Activated naive CD4-positive, alpha-beta T cell (primary cell): ENCODE results near the gene KLHL41.
A peak's percentile ranks its signal among the peaks of the same experiment; 100 is the strongest.

Experiments
- DNase-seq, 4 experiments: peaks; one replicate each; lab custom pipeline; 2025; lab: John Stamatoyannopoulos, UW

The KLHL41 gene

DNA sequence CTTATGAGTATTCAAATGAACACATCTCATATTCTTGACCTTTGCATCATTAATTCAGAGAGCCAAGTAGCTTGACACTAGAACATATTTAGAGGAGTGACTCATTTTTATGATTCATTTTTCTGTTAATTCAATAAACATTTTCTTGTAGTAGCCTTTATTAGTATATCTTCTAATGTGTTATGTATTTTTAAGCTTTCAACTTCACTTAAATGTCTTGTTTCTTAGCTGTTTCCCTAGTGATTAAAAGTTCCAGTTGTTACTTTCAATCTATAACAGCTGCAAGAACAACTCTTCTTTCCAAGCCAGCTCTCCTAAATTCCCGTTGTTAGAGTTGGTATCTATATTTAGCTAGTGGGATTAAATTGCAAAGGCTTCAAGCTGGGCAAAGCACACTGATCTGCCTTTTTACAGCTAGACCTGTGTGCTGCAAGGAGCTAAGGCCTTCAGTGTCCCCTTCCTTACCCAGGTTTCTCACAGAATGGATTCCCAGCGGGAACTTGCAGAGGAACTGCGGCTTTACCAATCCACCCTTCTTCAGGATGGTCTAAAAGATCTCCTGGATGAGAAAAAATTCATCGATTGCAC lies at the start of gene KLHL41:
Gene KLHL41 (plus strand): TSS at position 405 of the 588 bp plus-strand sequence. CDS start 77 bp downstream, at position 482.
- DNase-seq: no peak

DNA sequence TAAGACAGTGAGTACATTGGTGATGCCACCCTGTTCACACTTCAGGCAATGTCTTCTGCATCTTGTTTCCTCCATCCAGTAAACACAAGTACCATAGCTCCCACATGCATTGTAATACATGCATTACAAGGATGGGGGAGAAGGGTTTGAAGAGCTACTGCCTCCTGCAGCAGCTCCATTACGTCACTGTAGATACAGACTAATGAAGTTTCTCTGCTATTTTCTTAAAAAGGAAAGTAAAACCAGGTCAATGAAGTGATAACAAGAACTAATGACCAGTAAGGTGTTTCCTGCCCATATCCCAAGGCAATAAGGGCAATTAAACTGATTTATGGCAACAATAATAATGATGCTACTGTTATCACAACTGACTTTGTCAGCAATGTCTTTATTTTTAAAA lies 48.4 kb upstream of the KLHL41 start:
- DNase-seq: no peak

DNA sequence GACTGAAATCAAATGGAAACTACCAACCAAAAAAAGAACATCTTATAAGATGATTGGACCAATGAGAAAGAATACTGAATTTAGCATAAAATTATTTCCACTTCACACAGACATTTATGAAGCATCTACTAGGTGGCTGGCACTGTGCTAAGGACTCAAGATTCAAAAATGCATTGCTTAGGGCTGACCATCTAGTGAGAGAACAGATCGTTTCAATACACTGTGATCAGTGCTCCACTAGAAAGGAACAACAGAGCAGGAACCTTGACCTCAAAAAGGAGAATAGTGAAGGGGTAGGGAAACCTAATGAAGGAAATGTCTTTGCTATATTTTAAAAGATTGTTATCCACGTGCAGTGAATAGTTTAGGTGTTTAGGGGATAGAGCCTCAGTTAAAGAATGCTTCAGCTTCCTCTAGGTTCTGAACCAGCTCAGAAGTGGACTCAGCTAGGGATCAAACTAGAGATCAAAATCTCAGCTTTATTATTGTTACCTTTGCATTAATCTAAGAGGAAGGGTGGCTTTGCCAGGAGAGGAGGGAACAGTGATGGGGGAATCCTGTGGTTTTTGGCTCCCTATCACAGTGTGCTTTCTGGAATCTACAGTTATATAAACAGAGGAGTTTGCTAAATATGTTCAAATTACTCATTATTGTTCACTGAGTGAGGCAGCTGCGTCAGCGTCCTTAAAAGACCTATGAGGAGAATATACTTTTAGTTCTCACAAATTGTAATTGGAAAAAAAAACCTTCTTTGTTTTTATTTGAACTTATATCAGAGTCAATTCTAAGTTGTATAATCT lies 46.4 kb upstream of the KLHL41 start:
- DNase-seq: no peak

DNA sequence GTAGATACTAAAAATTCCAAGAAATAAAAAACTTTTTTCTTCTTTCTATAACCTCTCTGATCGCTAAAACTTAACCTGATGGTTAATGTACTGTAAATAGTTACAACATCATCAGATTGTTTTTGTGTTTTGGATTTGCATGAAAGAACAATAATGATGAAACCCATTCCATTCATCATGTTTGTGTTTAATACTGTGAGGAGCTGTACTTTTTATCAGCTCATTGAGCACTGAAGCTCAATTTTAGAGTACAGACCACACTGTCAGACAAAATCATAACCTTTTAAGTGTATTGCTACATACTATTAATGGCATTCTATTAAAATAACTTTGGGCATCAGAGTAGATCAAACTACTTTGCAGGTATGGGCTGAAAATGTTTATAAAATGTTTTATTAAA lies 45.0 kb upstream of the KLHL41 start:
- DNase-seq: no peak

DNA sequence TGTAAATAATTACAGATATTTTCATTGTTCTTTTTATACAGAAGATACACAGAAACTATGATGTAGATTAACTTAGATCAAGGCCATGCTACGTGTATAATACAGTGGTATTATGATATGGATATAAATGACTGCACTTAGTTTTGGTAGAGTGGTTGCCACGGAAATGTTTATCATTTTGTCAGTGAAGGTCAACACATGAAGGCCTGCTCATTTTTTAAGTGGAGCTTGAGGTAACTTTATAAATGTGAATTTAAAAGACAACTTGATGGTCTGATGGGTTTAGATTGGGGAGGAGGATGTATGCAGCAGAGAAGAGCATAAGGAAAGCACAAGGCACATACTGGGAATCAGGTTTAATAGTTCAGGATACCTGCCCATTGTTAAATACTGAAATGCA lies 44.6 kb upstream of the KLHL41 start:
- DNase-seq: no peak

DNA sequence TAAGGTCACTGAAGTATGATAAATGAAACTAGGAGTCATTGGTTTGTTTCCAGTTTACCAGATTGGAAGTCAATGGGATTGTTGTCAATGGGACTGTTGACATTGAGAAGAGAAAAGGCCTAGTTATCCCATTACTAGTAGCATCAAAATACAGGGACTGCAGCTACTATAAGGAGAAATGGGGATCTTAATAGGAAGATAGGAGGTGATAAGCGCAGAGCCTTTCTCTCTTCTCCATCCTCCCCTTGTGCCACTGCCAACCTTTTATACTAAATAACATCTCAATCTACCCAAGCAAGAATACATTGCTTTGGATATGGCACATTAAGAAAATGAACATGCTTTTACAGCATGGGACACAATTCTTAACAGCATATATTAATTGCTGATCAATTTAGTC lies 40.7 kb upstream of the KLHL41 start:
- DNase-seq: no peak

DNA sequence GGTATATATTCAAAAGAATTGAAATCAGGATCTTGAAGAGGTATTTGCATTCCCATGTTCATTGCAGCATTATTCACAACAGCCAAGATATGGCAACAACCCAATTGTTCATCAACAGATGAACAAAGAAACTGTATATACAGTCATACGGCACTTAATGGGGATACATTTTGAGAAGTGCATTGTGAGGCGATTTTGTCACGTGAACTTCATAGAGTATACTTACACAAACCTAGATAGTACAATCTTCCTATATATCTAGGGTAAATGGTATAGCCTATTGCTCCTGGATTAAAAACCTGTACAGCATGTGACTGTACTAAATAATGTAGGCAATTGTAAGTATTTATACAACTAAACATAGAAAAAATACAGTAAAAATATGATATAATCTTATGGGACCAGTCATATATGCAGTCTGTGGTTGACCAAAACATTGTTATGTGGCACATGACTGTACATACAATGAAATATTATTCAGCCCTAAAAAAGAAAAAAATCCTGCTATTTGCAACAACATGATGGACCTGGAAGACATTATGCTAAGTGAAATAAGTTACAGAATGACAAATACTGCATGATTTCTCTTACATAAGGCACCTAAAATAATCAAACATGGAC lies 39.4 kb upstream of the KLHL41 start:
- DNase-seq: no peak

DNA sequence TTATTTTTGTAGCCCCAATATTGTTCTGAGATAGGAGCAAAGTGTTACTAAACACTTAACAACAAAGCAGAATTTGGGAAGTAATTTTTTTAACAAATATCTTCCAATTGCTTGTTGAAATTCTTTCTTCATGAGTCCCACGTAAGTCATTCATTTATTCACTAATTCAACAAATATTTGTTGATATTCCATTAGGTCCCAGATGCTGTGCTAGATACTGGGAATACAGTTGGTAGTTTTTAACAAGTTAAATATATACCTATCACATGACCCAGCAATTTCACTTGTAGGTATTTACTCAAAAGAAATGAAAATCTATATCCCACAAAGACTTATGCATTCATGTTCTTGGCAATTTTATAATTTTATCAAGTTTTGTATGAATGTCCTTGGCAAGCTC lies 37.3 kb upstream of the KLHL41 start:
- DNase-seq: no peak

DNA sequence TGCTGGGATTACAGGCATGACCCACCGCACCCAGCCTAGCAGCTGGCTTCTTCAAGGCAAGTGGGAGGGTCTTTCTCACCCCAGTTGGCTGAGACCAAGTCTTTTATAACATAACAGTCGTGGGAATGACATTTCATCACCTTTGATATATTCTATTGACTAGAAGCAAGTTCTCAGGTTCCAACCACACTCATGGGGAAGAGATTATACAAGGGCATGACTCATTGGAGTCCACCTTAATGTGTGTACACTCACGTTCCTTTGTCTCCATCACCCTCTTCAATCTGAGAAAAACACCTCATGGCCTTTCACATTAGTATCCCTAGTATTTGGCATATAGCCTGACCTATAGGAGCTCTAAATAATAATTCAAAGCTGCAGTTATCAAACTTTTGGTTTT lies 33.0 kb upstream of the KLHL41 start:
- no peak for DNase-seq

DNA sequence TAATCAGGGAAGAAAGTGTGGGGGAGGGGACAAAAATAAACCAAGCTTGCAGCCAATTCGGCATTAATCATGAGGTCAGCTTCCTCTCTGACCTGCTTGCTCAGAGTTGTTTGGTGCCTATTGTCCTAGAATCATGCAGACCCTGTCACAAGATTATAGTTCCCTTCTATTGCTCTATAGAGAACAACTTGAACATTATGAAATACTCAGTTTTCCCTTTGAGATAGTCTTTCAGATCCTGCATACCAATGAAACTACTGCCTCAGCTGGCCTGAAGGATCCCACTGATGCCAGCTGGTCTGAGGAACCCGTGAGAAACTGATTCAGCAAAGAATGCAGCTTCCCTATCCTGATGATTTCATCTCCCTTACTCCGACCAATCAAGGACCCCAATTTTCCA lies 31.2 kb upstream of the KLHL41 start:
- DNase-seq: no peak

DNA sequence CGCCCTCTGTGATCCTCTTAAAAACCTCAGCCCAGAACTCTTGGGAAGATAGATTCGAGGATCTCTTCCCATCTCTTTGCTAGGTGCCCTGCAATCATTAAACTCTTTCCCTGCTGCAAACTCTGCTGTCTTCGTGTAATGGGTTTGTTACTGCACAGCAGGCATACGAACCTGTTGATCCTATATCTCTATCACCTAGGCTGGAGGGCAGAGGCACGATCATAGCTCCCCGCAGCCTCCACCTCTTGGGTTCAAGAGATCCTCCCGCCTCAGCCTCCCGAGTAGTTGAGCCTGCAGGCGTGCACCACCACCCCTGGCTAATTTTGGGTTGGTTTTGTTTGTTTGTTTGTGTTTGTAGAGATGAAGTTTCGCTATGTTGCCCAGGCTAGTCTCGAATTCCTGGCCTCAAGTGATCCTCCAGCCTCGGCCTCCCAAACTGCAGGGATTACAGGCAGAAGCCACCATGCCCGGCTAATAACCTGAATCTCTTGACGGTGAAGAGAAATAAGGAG lies 30.7 kb upstream of the KLHL41 start:
- no peak for DNase-seq

DNA sequence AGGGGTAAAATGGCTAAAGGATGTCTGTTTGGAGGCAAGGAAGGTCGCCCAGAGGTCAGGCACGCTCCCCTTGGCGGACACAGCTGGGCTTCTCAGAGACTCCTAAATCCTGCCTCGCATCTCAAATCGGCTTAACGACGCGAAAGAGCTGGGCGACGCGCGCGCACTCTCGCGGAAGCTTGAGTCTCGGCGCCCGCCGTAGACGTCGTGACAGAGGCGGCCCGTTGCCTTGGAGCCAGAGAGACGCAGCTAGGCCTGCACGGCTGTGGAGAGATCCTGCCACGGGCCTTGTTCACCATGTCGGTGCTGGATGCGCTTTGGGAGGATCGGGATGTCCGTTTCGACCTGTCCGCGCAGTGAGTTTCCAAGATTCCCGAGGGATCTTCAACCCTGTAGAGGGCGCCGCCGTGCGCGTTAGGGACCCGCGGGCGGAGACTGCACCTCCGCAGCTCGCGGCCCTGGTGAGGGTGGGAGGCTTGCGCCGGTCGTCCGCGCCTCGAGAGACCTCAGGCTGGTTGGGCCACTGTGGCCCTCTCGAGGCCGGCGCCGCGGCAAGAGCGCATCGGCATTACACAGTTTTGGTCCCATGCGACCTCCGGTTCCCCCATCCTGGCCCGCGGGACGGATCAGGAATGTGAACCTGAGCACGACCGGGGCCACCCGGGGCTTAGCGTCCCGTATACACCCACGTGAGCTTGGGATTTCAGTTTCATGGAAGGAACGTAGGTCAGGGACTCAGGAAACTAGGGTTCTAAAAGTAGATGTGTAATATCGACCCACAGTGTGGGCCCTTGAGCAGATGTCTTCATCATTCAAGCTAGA lies 30.0 kb upstream of the KLHL41 start, which contains the start of gene BBS5:
Gene BBS5 (plus strand): TSS at position 238 of the 822 bp plus-strand sequence. CDS start 60 bp downstream, at position 298.
- DNase-seq: peak; percentile 16 to 61 (median 46)

DNA sequence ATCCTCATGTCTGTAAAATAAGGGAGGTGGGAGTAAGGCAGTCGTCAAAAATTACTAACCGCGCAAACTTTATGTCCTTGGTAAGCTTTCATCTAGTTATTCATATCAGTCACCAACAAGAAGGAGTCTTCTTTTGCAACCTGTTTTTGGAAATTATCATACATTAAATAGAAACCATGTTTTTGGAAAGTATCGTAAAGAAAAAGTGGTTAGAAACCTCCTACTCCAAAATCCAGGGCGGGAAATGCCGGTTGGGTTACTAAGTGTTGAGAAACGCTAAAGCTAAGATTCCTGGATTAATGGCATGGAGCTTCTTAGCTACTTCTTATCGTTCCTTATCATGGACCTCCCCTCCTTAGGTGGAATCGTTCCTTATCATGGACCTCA lies 29.4 kb upstream of the KLHL41 start:
- DNase-seq: no peak

DNA sequence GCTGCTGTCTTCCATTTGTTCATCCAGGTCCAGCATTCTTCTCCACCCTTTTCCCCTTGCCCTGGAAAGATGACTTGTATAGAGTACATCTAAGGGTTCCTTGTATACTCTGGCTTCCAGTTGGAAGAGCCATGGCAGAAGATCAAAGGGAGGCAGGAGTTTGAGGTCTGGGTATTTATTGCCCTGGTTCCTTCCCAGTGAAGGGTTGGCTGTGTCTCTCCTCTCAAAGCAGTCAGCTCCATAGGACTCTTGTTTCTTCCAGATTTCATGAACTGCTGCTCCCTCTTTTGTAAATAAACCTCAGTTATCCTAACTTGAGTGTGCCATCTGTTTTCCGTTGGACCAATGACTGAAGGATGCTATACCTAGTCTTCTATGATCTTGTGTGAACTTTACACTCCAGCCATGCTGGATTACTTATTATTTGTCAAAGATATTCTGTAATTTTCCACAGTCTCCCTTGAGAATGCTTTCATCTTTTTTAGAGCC lies 23.8 kb upstream of the KLHL41 start:
- DNase-seq: no peak

DNA sequence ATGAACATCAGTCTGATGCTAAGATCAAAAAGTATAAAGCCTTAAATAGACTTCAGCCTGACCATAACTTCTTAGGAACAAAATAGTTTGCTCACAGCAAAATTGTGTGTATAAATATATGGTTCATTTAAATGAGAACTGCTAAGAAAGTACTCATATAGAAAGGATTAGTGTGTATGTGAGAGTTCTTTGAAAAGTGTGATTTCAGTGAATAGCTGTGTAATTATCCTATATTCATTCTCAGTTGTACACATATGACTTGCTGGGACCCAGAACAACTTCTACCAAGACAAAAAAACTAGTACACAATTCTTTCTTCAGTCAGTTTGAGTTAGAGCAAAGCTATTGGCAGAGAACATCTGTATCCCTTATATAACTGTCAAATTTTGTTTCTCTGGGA lies 23.0 kb upstream of the KLHL41 start:
- no peak for DNase-seq

DNA sequence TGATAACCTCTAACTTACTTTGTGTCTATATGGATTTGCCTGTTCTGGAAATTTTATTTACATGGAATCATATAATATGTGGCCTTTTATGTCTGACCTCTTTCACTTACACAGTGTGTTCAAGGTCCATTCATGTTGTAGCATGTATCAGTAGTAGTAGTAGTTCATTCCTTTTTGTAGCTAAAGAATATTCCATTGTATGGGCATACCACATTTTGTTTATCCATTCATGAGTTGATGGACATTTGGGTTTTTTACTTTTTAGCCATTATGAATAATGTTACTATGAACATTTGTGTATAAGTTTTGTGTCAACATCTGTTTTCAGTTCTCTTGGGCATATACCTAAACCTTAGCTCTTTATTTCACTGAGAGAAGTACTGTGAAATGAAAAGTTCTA lies 18.7 kb upstream of the KLHL41 start:
- DNase-seq: no peak

DNA sequence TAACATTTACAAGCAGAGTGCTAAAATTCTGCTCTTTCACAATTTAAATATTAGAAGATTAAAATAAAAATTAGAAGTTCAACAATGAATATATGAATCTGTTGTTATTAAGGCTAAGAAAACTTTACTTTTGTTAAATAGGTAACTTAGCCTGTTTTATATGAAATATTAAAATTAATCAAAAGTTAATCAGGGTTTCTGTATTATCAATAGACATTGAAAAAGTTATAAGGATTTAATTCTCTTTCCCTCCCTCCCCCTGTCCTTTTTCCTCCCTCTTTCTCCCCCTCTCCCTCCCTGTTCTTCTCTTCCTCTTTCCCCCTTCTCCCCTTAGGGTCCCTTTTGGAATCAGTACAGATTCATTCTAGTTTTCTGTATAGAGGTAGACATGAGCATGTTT lies 18.1 kb upstream of the KLHL41 start:
- no peak for DNase-seq

DNA sequence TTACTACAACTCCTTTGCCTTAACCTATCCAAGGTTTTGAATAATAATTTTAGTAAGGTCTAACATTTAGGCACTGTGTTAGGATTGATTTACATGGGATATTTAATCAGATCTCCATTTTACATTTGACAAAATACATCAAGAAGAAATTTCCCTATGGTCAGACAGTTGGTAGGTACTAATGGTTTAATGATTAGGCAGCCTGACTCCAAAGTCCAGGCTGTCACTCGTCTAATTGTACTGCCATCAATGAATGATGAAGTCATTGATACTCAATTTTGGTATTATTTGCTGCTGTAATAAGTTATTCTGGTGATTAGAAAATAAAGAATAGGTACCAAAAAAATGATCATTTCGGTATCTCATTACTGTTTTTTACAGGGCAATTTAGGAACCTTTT lies 16.1 kb upstream of the KLHL41 start:
- DNase-seq: no peak

DNA sequence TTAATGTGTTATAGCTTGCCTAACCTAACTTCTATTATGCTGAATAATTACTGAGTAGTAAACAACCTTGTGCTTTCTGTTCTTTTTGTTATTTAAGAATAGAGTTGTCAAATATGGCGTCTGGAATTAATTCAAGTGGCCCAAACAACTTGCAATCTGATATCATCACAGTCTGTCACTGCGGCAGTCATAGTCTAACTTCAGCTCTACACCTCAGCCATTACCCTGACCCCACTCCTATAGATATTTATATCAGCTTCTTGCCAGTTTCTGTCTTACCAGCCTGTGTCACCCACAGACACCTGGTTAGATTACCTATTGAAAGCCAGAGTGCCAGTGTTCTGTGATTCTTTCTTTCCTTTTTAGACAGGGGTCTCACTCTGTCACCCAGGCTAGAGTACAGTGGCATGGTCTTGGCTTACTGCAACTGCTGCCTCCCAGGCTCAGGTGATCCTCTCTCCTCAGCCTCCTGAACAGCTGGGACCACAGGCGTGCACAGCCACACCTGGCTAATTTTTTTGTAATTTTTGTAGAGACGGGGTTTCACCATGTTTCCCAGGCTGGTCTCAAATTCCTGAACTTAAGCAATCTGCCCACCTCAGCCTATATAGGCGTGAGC lies 14.1 kb upstream of the KLHL41 start:
- no peak for DNase-seq

DNA sequence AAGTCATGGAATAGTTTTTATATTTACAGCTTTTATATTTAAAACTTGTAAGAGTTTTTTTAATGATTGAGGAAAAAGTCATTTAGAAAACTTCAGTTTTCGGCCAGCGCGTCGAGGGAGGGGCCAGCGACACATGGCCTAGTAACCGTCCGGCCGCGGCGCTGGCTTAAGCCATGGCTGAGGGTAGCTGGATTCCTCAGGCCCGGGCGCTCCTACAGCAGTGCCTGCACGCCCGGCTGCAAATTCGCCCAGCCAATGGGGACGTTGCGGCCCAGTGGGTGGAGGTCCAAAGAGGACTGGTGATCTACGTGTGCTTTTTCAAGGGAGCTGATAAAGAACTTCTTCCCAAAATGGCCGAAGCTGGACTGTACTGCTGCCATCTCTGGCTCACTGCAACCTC lies 4.9 kb upstream of the KLHL41 start:
- DNase-seq: no peak

DNA sequence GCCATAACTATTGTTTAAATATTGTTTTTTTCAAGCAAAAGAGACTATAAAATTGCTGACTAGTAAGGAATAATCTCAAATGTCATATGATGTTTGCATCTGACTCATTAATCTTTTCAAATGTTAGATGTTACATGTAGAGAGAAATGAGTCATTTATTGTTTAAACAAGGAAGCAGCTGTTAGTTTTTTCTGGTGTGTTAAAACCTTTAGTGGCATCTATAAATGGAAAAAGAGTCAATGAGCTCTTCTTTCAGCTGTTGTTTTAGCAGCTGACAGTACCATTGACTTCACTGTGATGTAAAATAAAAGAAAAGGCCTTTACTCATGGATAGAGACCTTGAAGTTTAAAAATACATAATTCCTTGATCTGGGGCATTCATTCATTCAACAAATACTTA lies 1.8 kb upstream of the KLHL41 start:
- no peak for DNase-seq

DNA sequence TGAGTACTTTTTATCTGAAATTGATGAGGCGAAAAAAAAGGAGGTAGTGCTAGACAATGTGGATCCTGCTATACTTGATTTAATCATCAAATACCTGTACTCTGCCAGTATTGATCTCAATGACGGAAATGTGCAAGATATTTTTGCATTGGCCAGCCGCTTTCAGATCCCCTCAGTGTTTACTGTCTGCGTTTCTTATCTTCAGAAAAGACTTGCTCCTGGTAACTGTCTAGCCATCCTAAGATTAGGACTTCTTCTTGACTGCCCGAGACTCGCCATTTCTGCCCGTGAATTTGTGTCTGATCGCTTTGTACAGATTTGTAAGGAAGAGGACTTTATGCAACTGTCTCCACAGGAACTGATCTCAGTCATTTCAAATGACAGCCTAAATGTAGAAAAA lies 453 bp downstream of the KLHL41 start:
- no peak for DNase-seq
